NCI-H446 (cell line): ENCODE data around the gene ZNF311.
A peak's percentile ranks its signal among the peaks of the same experiment; 100 is the strongest.

ENCODE experiments used
- DNase-seq, 2 experiments: peaks; one replicate each; lab custom pipeline; 2025; lab: John Stamatoyannopoulos, UW

Gene ZNF311

DNA sequence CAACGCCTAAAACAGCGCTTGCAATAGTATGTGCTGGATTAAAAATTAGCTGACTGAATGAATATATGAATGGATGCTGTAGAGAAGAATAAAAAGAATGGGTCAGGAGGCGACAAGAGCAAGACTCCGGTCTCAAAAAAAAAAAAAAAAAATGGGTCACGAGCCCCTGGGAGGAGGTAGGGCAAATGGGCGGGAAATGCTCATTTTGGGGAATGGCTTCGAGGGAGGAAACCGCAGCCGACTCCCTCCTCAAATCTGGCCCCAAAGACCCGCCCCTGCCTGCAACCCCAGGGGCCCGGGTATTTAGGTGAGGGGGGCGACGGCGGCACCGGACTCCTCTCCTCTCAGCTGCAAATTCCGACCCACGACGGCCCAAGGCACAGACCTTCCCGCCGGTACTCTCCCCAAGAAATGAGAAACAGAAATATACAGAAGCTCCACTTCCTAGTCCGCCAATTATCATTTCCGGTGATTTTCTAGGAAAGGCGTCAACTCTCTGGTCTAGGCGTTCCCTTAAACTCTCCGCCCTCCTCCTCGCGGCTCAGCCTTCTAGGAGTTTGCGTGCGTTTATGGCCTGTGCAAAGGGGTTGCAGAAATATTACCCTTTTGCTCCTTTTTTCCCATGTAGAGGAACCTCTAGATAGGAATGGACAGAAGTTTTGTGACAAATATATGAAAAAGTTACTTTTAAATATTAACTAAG is at the start of gene ZNF311:
Gene ZNF311, minus strand, starts transcription at position 133 of the 703 bp plus-strand sequence. CDS start 1,361 bp downstream, outside the sequence.
- DNase-seq: peak; percentile 84 to 86

- DNase-seq: no peak
Measured at GRCh38 chr6:29051680-29052079, 46.6 kb upstream of the ZNF311 start.

GRCh38 chr6:29045075-29045474 is 40.0 kb upstream of the ZNF311 start, which contains the start of gene OR2W1:
TSS of gene OR2W1 (minus strand) at chr6:29045175. CDS start at chr6:29045175, 0 bp downstream.
- no peak for DNase-seq

DNA sequence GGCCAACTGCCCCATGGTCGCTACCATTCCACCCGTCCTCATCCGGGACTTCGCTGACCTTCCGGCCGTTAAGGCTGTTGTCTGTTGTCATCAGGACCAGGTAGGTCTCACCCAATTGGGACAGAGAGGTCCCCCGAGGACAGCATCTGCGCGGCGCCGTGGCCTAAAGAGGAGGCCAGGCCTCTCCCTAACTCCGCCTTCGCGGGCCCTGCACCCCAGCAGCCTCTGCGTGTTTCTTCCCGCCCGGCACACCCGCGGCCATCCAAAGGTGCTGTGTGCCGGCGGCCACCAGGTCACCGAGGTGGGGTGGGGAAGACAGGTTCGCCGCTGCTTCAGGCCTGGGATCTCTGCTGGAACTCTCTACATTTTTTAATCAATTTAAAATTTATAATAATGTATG is 30.8 kb upstream of the ZNF311 start:
- DNase-seq: no peak

DNA sequence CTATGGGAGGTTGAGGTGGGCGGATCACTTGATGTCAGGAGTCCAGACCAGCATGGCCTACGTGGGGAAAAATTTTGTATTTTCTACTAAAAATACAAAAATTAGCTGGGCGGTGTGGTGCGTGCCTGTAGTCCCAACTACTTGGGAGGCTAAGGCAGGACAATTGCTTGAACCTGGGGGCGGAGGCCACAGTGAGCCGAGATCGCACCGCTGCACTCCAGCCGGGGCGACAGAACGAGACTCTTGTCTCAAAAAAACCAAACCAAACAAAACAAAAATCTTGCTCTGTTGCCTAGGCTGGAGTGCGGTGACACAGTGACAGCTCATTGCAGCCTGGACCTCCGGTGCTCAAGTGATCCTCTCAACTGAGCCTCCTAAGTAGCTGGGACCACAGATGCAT is 23.7 kb upstream of the ZNF311 start:
- DNase-seq: no peak

GRCh38 chr6:29025927-29026585 is 20.9 kb upstream of the ZNF311 start:
- DNase-seq: no peak

DNA sequence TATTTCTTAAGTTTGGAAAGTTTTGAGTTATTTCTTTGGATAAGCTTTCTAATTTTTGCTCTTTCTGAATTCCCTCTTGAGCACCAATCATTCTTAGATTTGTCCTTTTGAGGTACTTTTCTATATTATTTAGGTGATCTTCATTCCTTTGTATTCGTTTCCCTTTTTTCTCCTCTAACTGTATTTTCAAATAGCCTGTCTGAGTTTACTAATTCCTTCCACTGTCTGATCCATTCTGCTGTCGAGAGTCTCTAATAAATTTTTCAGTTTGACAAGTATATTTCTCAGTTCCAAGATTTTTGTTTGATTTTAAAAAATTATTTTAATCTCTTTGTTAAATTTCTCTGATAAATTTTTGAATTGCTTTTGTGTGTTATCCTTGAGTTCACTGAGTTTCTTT is 16.3 kb upstream of the ZNF311 start:
- no peak for DNase-seq

DNA sequence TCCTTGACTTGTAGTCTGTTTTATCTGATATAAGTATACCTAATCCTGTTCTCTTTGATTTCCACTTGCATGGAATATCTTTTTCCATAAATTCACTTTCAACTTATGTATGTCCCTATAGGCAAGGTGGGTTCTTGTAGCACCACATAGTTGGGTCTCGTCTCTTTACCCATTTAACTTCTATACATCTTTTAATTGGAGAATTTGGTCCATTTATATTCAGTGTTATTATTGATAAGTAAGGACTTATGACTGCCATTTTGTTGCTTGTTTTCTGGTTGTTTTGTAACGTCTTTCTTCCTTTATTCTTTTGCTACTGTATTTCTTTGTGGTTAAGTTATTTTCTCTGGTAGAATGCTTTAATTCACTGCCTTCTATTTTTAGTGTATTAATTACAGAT is 14.5 kb upstream of the ZNF311 start:
- DNase-seq: no peak

DNA sequence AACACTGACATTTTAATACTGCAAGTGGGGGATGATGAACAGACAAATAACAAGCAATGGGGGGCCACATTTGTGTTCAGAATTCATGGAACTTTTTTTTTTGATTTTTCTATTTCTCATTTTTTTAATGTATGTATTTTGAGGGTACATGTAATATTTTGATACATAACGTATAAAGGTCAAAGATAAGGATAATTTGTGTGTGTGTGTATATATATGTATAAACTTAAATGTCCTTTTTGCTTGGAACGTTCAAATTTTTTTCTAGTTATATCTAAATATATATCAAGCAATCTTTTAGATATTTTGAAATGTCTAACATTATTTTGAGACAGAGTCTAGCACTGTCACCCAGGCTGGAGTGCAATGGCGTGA is 12.3 kb upstream of the ZNF311 start:
- DNase-seq: no peak

GRCh38 chr6:29016559-29017427 is 11.7 kb upstream of the ZNF311 start:
- DNase-seq: peak; percentile 74 to 89

DNA sequence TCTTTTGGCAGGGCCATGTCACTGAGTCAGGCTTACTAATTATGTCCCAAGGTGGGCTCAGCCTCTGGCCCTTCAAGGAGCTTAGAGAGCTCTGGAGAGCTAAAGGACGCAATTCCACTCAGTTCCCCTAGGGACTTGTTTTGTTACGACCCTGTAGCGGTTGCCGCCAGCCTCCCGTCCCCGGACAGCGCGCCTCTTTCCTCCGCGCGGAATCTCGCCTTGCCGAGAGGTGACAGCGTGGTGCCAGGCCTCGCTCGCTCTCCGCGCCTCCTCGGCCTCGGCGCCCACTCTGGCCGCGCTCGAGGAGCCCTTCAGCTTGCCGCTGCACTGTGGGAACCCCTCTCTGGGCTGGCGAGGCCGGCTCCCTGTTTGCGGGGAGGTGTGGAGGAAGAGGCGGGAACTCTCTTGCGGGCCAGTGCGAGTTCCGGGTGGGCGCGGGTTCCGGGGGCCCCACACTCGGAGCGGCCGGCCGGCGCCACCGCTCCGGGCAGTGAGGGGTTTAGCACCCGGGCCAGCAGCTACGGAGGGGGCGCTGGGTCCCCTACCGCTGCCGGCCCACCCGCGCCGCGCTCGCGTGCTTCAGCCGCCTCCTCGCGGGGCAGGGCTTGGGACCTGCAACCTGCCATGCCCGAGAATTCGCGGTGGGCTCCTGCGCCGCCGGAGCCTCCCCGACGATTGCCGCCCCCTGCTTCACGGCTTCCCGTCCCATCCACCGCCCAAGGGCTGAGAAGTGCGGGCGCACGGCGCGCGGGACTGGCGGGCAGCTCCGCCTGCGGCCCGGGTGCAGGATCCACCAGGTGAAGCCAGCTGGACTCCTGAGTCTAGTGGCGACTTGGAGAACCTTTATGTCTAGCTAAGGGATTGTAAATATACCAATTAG is 9.9 kb upstream of the ZNF311 start:
- DNase-seq: no peak

DNA sequence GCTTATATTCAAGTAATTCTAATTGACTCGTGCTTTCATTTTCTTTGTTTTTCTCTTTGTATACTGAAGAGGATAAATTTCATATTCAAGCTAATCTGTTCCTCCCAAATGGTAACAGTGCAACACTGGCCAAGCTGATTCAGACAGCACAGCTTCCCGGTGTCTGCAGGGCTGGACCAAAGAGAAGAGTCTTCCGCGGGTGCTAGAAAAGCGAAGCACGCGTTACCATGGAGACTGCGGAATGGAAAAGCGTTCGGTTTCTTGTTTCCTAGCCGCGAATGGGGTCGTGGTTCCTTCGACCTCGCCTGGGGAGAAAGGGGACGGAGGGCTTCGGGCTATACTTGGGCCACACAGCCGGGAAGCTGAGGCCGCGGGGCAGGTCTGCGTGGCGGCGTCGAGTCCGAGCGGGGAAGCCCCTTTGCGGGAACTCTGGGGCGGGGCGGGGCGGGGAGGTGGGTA is 6.2 kb upstream of the ZNF311 start:
- DNase-seq: peak; percentile 35 to 76

DNA sequence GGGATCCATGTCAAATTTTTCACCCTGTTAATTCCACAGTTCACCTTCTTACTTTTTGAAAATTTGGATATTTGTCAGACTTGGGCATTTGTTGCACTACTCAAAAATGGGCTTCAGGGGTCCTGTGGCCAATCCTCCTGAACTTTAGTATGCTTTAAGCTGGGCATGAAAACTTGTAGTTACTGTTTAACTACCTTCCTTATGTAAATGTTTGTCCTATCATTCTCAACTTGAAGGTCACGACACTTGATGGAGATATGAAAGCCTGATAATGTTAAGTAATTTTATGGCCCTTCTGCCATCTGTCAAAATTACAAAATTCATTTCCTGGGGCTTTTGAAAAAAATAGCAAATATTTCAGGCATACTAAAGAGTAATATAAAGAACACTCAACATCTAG is 4.2 kb upstream of the ZNF311 start:
- no peak for DNase-seq

DNA sequence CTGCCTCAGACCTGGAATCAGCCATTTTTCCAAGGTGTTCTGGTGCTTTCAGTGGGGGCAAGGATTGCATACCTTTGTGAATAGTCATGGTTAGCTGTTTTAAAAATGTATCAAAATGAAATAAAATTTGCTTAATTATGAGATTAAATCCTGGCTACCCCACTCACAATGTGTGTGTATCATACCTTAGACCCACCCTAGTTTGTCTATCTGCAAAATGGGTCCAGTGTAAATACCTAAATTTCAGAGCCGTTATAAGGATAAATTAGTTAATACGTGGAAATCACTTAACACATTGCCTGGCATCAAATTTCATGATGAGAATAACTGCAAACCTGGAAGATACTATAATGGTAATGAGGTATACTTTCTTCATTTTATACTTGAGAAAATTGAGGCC is 3.0 kb upstream of the ZNF311 start:
- DNase-seq: no peak

GRCh38 chr6:28996844-28997510 is 8.1 kb downstream of the ZNF311 start:
- DNase-seq: no peak

DNA sequence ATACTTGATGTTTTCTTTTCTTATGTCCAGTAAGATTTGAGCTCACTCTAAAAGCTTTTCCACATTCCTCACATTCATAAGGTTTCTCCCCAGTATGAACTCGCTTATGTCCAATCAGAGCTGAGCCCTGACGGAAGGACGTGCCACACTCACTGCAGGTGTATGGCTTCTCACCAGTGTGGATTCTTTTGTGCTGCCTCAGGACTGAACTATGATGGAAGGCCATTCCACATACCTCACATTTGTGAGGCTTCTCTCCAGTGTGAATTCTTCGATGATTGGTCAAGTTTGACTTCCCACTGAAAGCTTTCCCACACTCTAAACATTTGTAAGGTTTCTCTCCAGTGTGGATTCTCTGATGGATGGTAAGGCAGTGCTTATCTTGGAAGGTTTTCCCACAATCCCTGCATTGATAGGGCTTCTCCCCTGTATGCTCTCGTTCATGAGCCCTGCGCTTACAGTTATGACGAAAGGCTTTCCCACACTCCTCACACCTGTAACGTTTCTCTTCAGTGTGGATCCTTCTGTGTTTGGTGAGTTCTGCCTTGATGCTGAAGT is 9.9 kb downstream of the ZNF311 start:
- no peak for DNase-seq

- no peak for DNase-seq
Measured at GRCh38 chr6:28988536-28989311, 16.4 kb downstream of the ZNF311 start.

DNA sequence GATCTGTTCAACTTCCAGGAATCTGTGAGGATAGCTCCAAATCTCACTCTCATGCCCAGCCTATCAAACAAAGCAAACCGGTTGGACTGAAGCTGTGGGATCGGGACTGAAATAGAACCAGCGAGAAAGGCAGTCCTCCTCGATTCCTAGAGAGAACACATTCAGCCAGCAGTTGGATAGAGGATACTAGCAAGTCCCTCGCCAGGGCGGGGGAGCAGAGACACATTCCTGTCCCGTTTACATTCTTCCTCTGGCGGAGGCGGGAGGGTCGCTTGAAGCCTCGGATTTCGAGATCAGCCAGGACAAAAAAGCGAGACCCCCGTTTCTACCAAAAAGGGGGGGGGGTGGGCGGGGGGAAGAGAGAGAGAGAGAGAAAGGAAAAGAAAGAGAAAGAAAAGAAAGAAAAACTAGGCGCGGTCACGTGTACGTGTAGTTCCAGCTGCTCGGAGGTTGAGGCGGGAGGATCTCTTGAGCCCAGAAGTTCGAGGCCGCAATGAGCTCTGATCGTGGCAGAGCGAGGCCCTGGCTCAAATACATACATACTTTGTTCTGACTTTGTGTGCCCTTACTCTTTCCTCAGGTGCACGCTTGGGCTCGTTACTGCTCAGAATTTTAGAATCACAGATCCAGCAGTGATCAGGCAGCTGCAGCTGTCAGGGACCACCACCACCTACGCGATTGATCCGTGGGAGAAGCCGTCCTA is 19.5 kb downstream of the ZNF311 start:
- DNase-seq: peak; percentile 89 to 94

DNA sequence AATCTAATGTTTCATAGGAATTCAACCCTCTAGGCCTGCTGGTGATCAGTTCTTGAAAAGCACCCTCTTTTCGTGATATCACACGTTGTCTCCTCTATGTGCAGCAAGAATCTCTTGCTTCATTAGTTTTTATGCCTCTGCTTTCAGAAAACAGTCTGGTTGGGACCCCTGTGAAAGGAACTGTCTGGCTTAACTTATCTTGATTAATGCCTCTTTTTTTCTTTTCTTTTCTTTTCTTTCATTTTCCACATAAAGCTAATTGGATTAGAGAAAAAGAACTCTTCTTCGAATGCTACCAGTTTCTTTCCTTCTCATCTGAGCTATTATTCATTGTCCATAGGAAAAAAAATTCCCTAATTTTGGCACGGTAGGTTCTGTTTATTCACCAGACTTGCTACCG is 21.3 kb downstream of the ZNF311 start:
- peak in 1 of 2 experiments; percentile 24 for DNase-seq
